Mammary epithelial cell (primary cell): Measurements from ENCODE around the gene P2RX7.

ENCODE experiments used
- CTCF ChIP-seq, 2 donors: IDR thresholded peaks in 1 of 2; conservative IDR thresholded peaks in 1 of 2; 2 replicates each; pipeline ENCODE4 v1.5.1; 2011 to 2012; ENCODE audit warnings: inconsistent platforms in 2 of 2, low read length in 2 of 2, mild to moderate bottlenecking in 2 of 2, control low read depth in 1 of 2, low read depth in 1 of 2; ENCODE audit not compliant: insufficient read depth in 1 of 2; ENCODE audit errors: extremely low read depth in 1 of 2
- EZH2 ChIP-seq: IDR thresholded peaks from 2 replicates; pipeline ENCODE4 v1.6.1; 2012; ENCODE audit warnings: low read length, inconsistent platforms, borderline replicate concordance

GRCh38 chr12:121089813-121090430 lies 42.8 kb upstream of the P2RX7 start:
- TF ChIP-seq EZH2 = no peak
- TF ChIP-seq CTCF (conservative IDR thresholded peaks at IDR 0.05 in 1 of 2, IDR thresholded peaks at IDR 0.05 in 1 of 2; ENCODE audit: extremely low read depth in 1 of 2, insufficient read depth in 1 of 2, low read depth in 1 of 2, low read length in 2 of 2) = no peak
